Erythroblast (primary cell): ENCODE data around the gene AVL9.

ENCODE experiments used
- GATA1 ChIP-seq: IDR thresholded peaks from 2 replicates; pipeline ENCODE4 v1.6.1; 2011; ENCODE audit warnings: low read depth, mild to moderate bottlenecking, control low read depth, low read length, moderate library complexity
- POLR2A ChIP-seq: IDR thresholded peaks from 2 replicates; pipeline ENCODE4 v1.6.1; 2011; ENCODE audit warnings: mild to moderate bottlenecking, low read length

DNA sequence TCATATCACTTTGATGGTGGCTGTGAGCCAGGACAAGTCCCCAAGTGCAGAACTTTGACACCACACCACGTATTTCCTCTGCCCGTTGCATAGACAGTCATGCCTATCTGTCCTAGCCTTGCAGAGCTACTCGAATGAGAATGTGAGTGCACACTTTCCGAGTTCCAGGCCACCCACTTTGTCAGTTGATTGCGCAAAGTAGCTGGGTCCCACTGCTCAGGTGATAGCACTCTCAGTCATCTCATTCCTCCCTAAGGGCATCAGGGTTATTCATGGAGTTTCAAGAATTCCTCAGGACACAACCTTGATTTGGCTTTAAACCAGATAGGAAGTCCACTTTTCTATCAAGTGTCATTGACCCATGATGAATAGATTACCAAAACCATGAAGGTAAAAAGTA, 24.4 kb upstream of the AVL9 start:
- TF ChIP-seq POLR2A (no peak), GATA1 (no peak)
